ENCODE measurements around the gene PCDHGA8.
"Not testable (repeated sequence)": the region's sequence is repeated elsewhere in the genome, so short reads cannot be mapped to it uniquely, and the experiment has no call there.

Gene PCDHGA8

DNA sequence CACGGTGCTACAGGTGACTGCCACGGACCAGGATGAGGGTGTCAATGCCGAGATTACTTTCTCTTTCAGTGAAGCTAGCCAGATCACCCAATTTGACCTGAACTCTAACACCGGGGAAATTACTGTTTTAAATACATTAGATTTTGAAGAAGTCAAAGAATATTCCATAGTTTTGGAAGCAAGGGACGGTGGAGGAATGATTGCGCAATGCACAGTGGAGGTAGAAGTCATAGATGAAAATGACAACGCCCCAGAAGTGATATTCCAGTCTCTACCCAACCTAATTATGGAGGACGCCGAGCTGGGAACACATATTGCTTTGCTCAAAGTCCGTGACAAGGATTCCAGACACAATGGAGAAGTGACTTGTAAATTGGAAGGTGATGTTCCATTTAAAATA, 3.8 kb upstream of the PCDHGA8 start:
- H3K9ac ChIP-seq (ENCODE audit: low read length), result no peak overlapping the region
- H3K36me3 ChIP-seq (ENCODE audit: low read length), result 0 out of 2 replicates have a peak, but pooled peaks cover 3% of the 10 kb centered on the region
- H3F3A ChIP-seq (ENCODE audit: insufficient read depth), result no peaks in the 10 kb centered on the region; the same call in 1 of the 2 replicates
- H4K20me1 ChIP-seq (ENCODE audit: low read depth, low read length), result no peaks in the 10 kb centered on the region
- no peak for TF ChIP-seq EZH2phosphoT487 (conservative IDR thresholded peaks at IDR 0.05; ENCODE audit: low read length)
- H3K27ac ChIP-seq (ENCODE audit: low read depth, low read length), result no peak overlapping the region
- no peaks in the 10 kb centered on the region for H3K79me2 ChIP-seq (ENCODE audit: insufficient read depth, low read length)
- no peaks in the 10 kb centered on the region for H3K9me2 ChIP-seq (replicated peaks; ENCODE audit: insufficient read depth, low read length)
- H3K27me3 ChIP-seq (ENCODE audit: low read length), result no peaks in the 10 kb centered on the region
- no peak overlapping the region for H3K4me2 ChIP-seq (ENCODE audit: low read depth, low read length, poor library complexity, severe bottlenecking)
- H3K9me3 ChIP-seq (ENCODE audit: insufficient read depth, low read length), result peaks cover 18% of the 10 kb centered on the region; the same call in 1 of the 2 replicates
- H2AFZ ChIP-seq (ENCODE audit: low read depth, low read length, severe bottlenecking), result no peak overlapping the region
- H3K4me3 ChIP-seq (ENCODE audit: insufficient read depth, low read length, poor library complexity, severe bottlenecking), result no peak overlapping the region

DNA sequence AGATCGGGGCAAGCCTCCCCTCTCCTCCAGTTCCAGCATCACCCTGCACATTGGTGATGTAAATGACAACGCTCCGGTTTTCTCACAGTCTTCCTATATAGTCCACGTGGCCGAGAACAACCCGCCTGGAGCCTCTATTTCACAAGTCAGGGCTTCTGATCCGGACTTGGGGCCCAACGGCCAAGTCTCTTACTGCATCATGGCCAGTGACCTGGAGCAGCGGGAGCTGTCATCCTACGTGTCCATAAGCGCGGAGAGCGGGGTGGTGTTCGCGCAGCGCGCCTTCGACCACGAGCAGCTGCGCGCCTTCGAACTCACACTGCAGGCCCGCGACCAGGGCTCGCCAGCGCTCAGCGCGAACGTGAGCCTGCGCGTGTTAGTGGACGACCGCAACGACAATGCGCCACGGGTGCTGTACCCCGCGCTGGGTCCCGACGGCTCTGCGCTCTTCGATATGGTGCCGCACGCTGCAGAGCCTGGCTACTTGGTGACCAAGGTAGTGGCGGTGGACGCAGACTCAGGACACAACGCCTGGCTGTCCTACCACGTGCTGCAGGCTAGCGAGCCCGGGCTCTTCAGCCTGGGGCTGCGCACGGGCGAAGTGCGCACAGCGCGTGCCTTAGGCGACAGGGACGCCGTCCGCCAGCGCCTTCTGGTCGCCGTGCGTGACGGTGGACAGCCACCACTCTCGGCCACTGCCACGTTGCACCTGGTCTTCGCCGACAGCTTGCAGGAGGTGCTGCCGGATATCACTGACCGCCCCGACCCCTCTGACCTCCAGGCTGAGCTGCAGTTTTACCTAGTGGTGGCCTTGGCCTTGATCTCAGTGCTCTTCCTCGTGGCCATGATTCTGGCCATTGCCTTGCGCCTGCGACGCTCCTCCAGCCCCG, 3.0 kb upstream of the PCDHGA8 start:
- Histone ChIP-seq H3K9ac (ENCODE audit: low read length) (no peak overlapping the region), H3K9me2 (replicated peaks; ENCODE audit: insufficient read depth, low read length) (no peaks in the 10 kb centered on the region), H3F3A (ENCODE audit: insufficient read depth) (no peaks in the 10 kb centered on the region; the same call in 1 of the 2 replicates), H3K4me3 (ENCODE audit: insufficient read depth, low read length, poor library complexity, severe bottlenecking) (no peak overlapping the region), H3K27ac (ENCODE audit: low read depth, low read length) (no peak overlapping the region), H2AFZ (ENCODE audit: low read depth, low read length, severe bottlenecking) (no peak overlapping the region), H3K4me2 (ENCODE audit: low read depth, low read length, poor library complexity, severe bottlenecking) (no peak overlapping the region), H3K9me3 (ENCODE audit: insufficient read depth, low read length) (peaks cover 15% of the 10 kb centered on the region; the same call in 1 of the 2 replicates), H3K36me3 (ENCODE audit: low read length) (0 out of 2 replicates have a peak, but pooled peaks cover 3% of the 10 kb centered on the region), H4K20me1 (ENCODE audit: low read depth, low read length) (no peaks in the 10 kb centered on the region), H3K27me3 (ENCODE audit: low read length) (no peaks in the 10 kb centered on the region), H3K79me2 (ENCODE audit: insufficient read depth, low read length) (no peaks in the 10 kb centered on the region)
- TF ChIP-seq, protein P1, sequence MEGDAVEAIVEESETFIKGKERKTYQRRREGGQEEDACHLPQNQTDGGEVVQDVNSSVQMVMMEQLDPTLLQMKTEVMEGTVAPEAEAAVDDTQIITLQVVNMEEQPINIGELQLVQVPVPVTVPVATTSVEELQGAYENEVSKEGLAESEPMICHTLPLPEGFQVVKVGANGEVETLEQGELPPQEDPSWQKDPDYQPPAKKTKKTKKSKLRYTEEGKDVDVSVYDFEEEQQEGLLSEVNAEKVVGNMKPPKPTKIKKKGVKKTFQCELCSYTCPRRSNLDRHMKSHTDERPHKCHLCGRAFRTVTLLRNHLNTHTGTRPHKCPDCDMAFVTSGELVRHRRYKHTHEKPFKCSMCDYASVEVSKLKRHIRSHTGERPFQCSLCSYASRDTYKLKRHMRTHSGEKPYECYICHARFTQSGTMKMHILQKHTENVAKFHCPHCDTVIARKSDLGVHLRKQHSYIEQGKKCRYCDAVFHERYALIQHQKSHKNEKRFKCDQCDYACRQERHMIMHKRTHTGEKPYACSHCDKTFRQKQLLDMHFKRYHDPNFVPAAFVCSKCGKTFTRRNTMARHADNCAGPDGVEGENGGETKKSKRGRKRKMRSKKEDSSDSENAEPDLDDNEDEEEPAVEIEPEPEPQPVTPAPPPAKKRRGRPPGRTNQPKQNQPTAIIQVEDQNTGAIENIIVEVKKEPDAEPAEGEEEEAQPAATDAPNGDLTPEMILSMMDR (IDR thresholded peaks at IDR 0.05; ENCODE audit: insufficient read depth, low read length, poor library complexity, severe bottlenecking), result no peak
- TF ChIP-seq EZH2phosphoT487 (conservative IDR thresholded peaks at IDR 0.05; ENCODE audit: low read length), result no peak

DNA sequence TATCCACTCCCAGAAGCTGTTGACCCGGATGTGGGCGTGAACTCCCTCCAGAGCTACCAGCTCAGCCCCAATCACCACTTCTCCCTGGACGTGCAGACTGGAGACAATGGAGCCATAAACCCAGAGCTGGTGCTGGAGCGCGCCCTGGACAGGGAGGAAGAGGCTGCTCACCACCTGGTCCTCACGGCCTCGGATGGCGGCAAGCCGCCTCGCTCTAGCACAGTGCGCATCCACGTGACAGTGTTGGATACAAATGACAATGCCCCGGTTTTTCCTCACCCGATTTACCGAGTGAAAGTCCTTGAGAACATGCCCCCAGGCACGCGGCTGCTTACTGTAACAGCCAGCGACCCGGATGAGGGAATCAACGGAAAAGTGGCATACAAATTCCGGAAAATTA, 834 bp downstream of the PCDHGA8 start:
- Histone ChIP-seq H3K27ac (ENCODE audit: low read depth, low read length) (no peak overlapping the region), H3K36me3 (ENCODE audit: low read length) (no peaks in the 10 kb centered on the region), H3K9me2 (replicated peaks; ENCODE audit: insufficient read depth, low read length) (no peaks in the 10 kb centered on the region), H3K79me2 (ENCODE audit: insufficient read depth, low read length) (no peaks in the 10 kb centered on the region), H3K27me3 (ENCODE audit: low read length) (no peaks in the 10 kb centered on the region), H3F3A (ENCODE audit: insufficient read depth) (no peaks in the 10 kb centered on the region; the same call in none of the 2 replicates), H2AFZ (ENCODE audit: low read depth, low read length, severe bottlenecking) (no peak overlapping the region), H4K20me1 (ENCODE audit: low read depth, low read length) (no peaks in the 10 kb centered on the region), H3K4me3 (ENCODE audit: insufficient read depth, low read length, poor library complexity, severe bottlenecking) (no peak overlapping the region), H3K9ac (ENCODE audit: low read length) (no peak overlapping the region), H3K4me2 (ENCODE audit: low read depth, low read length, poor library complexity, severe bottlenecking) (no peak overlapping the region), H3K9me3 (ENCODE audit: insufficient read depth, low read length) (no peaks in the 10 kb centered on the region; the same call in 1 of the 2 replicates)
- TF ChIP-seq EZH2phosphoT487 (conservative IDR thresholded peaks at IDR 0.05; ENCODE audit: low read length), result no peak
- TF ChIP-seq, protein P1 (IDR thresholded peaks at IDR 0.05; ENCODE audit: insufficient read depth, low read length, poor library complexity, severe bottlenecking), result no peak

DNA sequence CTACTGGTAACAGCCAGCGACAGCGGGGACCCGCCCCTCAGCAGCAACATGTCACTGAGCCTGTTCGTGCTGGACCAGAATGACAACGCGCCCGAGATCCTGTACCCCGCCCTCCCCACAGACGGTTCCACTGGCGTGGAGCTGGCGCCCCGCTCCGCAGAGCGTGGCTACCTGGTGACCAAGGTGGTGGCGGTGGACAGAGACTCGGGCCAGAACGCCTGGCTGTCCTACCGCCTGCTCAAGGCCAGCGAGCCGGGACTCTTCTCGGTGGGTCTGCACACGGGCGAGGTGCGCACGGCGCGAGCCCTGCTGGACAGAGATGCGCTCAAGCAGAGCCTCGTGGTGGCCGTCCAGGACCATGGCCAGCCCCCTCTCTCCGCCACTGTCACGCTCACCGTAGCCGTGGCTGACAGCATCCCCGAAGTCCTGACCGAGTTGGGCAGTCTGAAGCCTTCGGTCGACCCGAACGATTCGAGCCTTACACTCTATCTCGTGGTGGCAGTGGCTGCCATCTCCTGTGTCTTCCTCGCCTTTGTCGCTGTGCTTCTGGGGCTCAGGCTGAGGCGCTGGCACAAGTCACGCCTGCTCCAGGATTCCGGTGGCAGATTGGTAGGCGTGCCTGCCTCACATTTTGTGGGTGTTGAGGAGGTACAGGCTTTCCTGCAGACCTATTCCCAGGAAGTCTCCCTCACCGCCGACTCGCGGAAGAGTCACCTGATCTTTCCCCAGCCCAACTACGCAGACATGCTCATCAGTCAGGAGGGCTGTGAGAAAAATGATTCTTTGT, 2.2 kb downstream of the PCDHGA8 start:
- H4K20me1 ChIP-seq (ENCODE audit: low read depth, low read length); H3K4me2 ChIP-seq (ENCODE audit: low read depth, low read length, poor library complexity, severe bottlenecking); H2AFZ ChIP-seq (ENCODE audit: low read depth, low read length, severe bottlenecking); H3K27ac ChIP-seq (ENCODE audit: low read depth, low read length); H3K79me2 ChIP-seq (ENCODE audit: insufficient read depth, low read length); H3K36me3 ChIP-seq (ENCODE audit: low read length); H3K27me3 ChIP-seq (ENCODE audit: low read length); H3K9ac ChIP-seq (ENCODE audit: low read length); H3F3A ChIP-seq (ENCODE audit: insufficient read depth); H3K4me3 ChIP-seq (ENCODE audit: insufficient read depth, low read length, poor library complexity, severe bottlenecking); H3K9me2 ChIP-seq (replicated peaks; ENCODE audit: insufficient read depth, low read length): not testable (repeated sequence)
- peaks cover 12% of the 10 kb centered on the region; the same call in 1 of the 2 replicates for H3K9me3 ChIP-seq (ENCODE audit: insufficient read depth, low read length)
